ENCODE measurements around the gene POU2AF1.
A peak's percentile ranks its signal among the peaks of the same experiment; 100 is the strongest.

The POU2AF1 gene

GRCh38 chr11:111370902-111371578, 8.0 kb downstream of the POU2AF1 start:
- TF ChIP-seq CTCF (IDR thresholded peaks at IDR 0.05; ENCODE audit: borderline replicate concordance, control extremely low read depth, extremely low read depth, insufficient read depth, missing control alignments) = no peak
- DNase-seq (ENCODE audit: low spot score) = no peak
- in situ Hi-C loops (cut with MboI; ENCODE audit: low sequenced_read_pairs, unreplicated experiment) = loop anchor here (5.0 kb wide), 1 partner anchor 51 kb away; no protein-coding TSS in a partner anchor

- TF ChIP-seq CTCF (IDR thresholded peaks at IDR 0.05; ENCODE audit: borderline replicate concordance, control extremely low read depth, extremely low read depth, insufficient read depth, missing control alignments) = no peak
- DNase-seq (ENCODE audit: low spot score) = no peak
- in situ Hi-C loops (cut with MboI; ENCODE audit: low sequenced_read_pairs, unreplicated experiment) = loop anchor here (5.0 kb wide), 1 partner anchor 52 kb away; no protein-coding TSS in a partner anchor
Observed at GRCh38 chr11:111370270-111370901, 8.7 kb downstream of the POU2AF1 start.

- no peak for TF ChIP-seq CTCF (IDR thresholded peaks at IDR 0.05; ENCODE audit: borderline replicate concordance, control extremely low read depth, extremely low read depth, insufficient read depth, missing control alignments)
- no peak for DNase-seq (ENCODE audit: low spot score)
- in situ Hi-C loops (cut with MboI; ENCODE audit: low sequenced_read_pairs, unreplicated experiment) = no loop called here
Observed at GRCh38 chr11:111368285-111368560, 10.9 kb downstream of the POU2AF1 start.

GRCh38 chr11:111367411-111368284, 11.4 kb downstream of the POU2AF1 start:
- TF ChIP-seq CTCF (IDR thresholded peaks at IDR 0.05; ENCODE audit: borderline replicate concordance, control extremely low read depth, extremely low read depth, insufficient read depth, missing control alignments) = no peak
- in situ Hi-C loops (cut with MboI; ENCODE audit: low sequenced_read_pairs, unreplicated experiment) = no loop called here
- DNase-seq (ENCODE audit: low spot score) = peak; percentile 65

GRCh38 chr11:111366560-111367410, 12.3 kb downstream of the POU2AF1 start:
- DNase-seq (ENCODE audit: low spot score) = no peak
- in situ Hi-C loops (cut with MboI; ENCODE audit: low sequenced_read_pairs, unreplicated experiment) = no loop called here
- no peak for TF ChIP-seq CTCF (IDR thresholded peaks at IDR 0.05; ENCODE audit: borderline replicate concordance, control extremely low read depth, extremely low read depth, insufficient read depth, missing control alignments)

Measured in GM13976 (cell line).